Measurements from ENCODE around the gene TMEM41A.

TMEM41A gene

GRCh38 chr3:185498503-185499396 is at the start of gene TMEM41A:
TMEM41A (minus strand) TSS chr3:185499035; CDS start chr3:185498961, 74 bp downstream.
- H3K4me1 ChIP-seq (ENCODE audit: control insufficient read depth in 2 of 2, insufficient read depth in 2 of 2, low read length in 2 of 2) = peaks cover 9 to 15% of the 10 kb centered on the region in 2 donors
- H3K9ac ChIP-seq (ENCODE audit: low read depth in 1 of 2, low read length in 2 of 2) = peak within 1 kb of the TSS; percentile 91 to 96
- peaks cover 18 to 24% of the 10 kb centered on the region in 2 donors for H3K36me3 ChIP-seq (ENCODE audit: control insufficient read depth in 2 of 2, insufficient read depth in 2 of 2, low read length in 2 of 2)
- H3K4me3 ChIP-seq (ENCODE audit: low read length in 2 of 2) = peak within 1 kb of the TSS; percentile 92 to 96
- no peaks in the 10 kb centered on the region for H3K9me3 ChIP-seq (ENCODE audit: control insufficient read depth in 2 of 2, low read length in 2 of 2)
- H3K27ac ChIP-seq (ENCODE audit: low read depth in 2 of 2, low read length in 2 of 2) = peak within 1 kb of the TSS; percentile 92 to 94
- no peaks in the 10 kb centered on the region for H3K27me3 ChIP-seq (ENCODE audit: control insufficient read depth in 2 of 2, insufficient read depth in 2 of 2, low read length in 2 of 2)

GRCh38 chr3:185540695-185541094 is 41.9 kb upstream of the TMEM41A start:
- H3K27me3 ChIP-seq (ENCODE audit: control insufficient read depth in 2 of 2, insufficient read depth in 2 of 2, low read length in 2 of 2) = no peaks in the 10 kb centered on the region
- H3K9me3 ChIP-seq (ENCODE audit: control insufficient read depth in 2 of 2, low read length in 2 of 2) = no peaks in the 10 kb centered on the region
- H3K4me3 ChIP-seq (ENCODE audit: low read length in 2 of 2) = no peak overlapping the region
- H3K36me3 ChIP-seq (ENCODE audit: control insufficient read depth in 2 of 2, insufficient read depth in 2 of 2, low read length in 2 of 2) = no peaks in the 10 kb centered on the region
- peaks cover 8 to 24% of the 10 kb centered on the region in 2 donors for H3K4me1 ChIP-seq (ENCODE audit: control insufficient read depth in 2 of 2, insufficient read depth in 2 of 2, low read length in 2 of 2)
- H3K9ac ChIP-seq (ENCODE audit: low read depth in 1 of 2, low read length in 2 of 2) = no peak overlapping the region
- H3K27ac ChIP-seq (ENCODE audit: low read depth in 2 of 2, low read length in 2 of 2) = no peak overlapping the region

GRCh38 chr3:185539934-185540333 is 41.1 kb upstream of the TMEM41A start:
- H3K27ac ChIP-seq (ENCODE audit: low read depth in 2 of 2, low read length in 2 of 2) = peak overlapping the region; percentile 15 to 27

GRCh38 chr3:185537369-185537970 is 38.6 kb upstream of the TMEM41A start:
- H3K9ac ChIP-seq (ENCODE audit: low read depth in 1 of 2, low read length in 2 of 2) = peak overlapping the region; percentile 43 to 58
- H3K4me3 ChIP-seq (ENCODE audit: low read length in 2 of 2) = peak overlapping the region in 1 of 2 donors; percentile 31
- H3K36me3 ChIP-seq (ENCODE audit: control insufficient read depth in 2 of 2, insufficient read depth in 2 of 2, low read length in 2 of 2) = peaks cover 0 to 8% of the 10 kb centered on the region in 2 donors
- H3K9me3 ChIP-seq (ENCODE audit: control insufficient read depth in 2 of 2, low read length in 2 of 2) = no peaks in the 10 kb centered on the region
- H3K27me3 ChIP-seq (ENCODE audit: control insufficient read depth in 2 of 2, insufficient read depth in 2 of 2, low read length in 2 of 2) = no peaks in the 10 kb centered on the region
- peaks cover 5 to 11% of the 10 kb centered on the region in 2 donors for H3K4me1 ChIP-seq (ENCODE audit: control insufficient read depth in 2 of 2, insufficient read depth in 2 of 2, low read length in 2 of 2)
- peak overlapping the region; percentile 91 to 94 for H3K27ac ChIP-seq (ENCODE audit: low read depth in 2 of 2, low read length in 2 of 2)

More at GRCh38 chr3:185539934-185540333, 41.1 kb upstream of the TMEM41A start:
- H3K4me3 ChIP-seq (ENCODE audit: low read length in 2 of 2) = no peak overlapping the region
- no peaks in the 10 kb centered on the region for H3K36me3 ChIP-seq (ENCODE audit: control insufficient read depth in 2 of 2, insufficient read depth in 2 of 2, low read length in 2 of 2)
- no peaks in the 10 kb centered on the region for H3K9me3 ChIP-seq (ENCODE audit: control insufficient read depth in 2 of 2, low read length in 2 of 2)
- no peaks in the 10 kb centered on the region for H3K27me3 ChIP-seq (ENCODE audit: control insufficient read depth in 2 of 2, insufficient read depth in 2 of 2, low read length in 2 of 2)
- H3K9ac ChIP-seq (ENCODE audit: low read depth in 1 of 2, low read length in 2 of 2) = no peak overlapping the region
- peaks cover 5 to 18% of the 10 kb centered on the region in 2 donors for H3K4me1 ChIP-seq (ENCODE audit: control insufficient read depth in 2 of 2, insufficient read depth in 2 of 2, low read length in 2 of 2)

GRCh38 chr3:185534511-185534910 is 35.7 kb upstream of the TMEM41A start:
- Histone ChIP-seq H3K27me3 (ENCODE audit: control insufficient read depth in 2 of 2, insufficient read depth in 2 of 2, low read length in 2 of 2) (no peaks in the 10 kb centered on the region), H3K36me3 (ENCODE audit: control insufficient read depth in 2 of 2, insufficient read depth in 2 of 2, low read length in 2 of 2) (peaks cover 0 to 15% of the 10 kb centered on the region in 2 donors), H3K9me3 (ENCODE audit: control insufficient read depth in 2 of 2, low read length in 2 of 2) (no peaks in the 10 kb centered on the region), H3K9ac (ENCODE audit: low read depth in 1 of 2, low read length in 2 of 2) (no peak overlapping the region), H3K4me1 (ENCODE audit: control insufficient read depth in 2 of 2, insufficient read depth in 2 of 2, low read length in 2 of 2) (peaks cover 5 to 6% of the 10 kb centered on the region in 2 donors), H3K27ac (ENCODE audit: low read depth in 2 of 2, low read length in 2 of 2) (no peak overlapping the region), H3K4me3 (ENCODE audit: low read length in 2 of 2) (no peak overlapping the region)

GRCh38 chr3:185532901-185533300 is 34.1 kb upstream of the TMEM41A start:
- Histone ChIP-seq H3K9me3 (ENCODE audit: control insufficient read depth in 2 of 2, low read length in 2 of 2) (no peaks in the 10 kb centered on the region), H3K36me3 (ENCODE audit: control insufficient read depth in 2 of 2, insufficient read depth in 2 of 2, low read length in 2 of 2) (peaks cover 0 to 18% of the 10 kb centered on the region in 2 donors), H3K9ac (ENCODE audit: low read depth in 1 of 2, low read length in 2 of 2) (no peak overlapping the region), H3K4me1 (ENCODE audit: control insufficient read depth in 2 of 2, insufficient read depth in 2 of 2, low read length in 2 of 2) (peaks cover 5 to 6% of the 10 kb centered on the region in 2 donors), H3K27me3 (ENCODE audit: control insufficient read depth in 2 of 2, insufficient read depth in 2 of 2, low read length in 2 of 2) (no peaks in the 10 kb centered on the region), H3K4me3 (ENCODE audit: low read length in 2 of 2) (no peak overlapping the region), H3K27ac (ENCODE audit: low read depth in 2 of 2, low read length in 2 of 2) (no peak overlapping the region)

- Histone ChIP-seq H3K36me3 (ENCODE audit: control insufficient read depth in 2 of 2, insufficient read depth in 2 of 2, low read length in 2 of 2) (peaks cover 5 to 24% of the 10 kb centered on the region in 2 donors), H3K27me3 (ENCODE audit: control insufficient read depth in 2 of 2, insufficient read depth in 2 of 2, low read length in 2 of 2) (no peaks in the 10 kb centered on the region), H3K9ac (ENCODE audit: low read depth in 1 of 2, low read length in 2 of 2) (no peak overlapping the region), H3K4me3 (ENCODE audit: low read length in 2 of 2) (no peak overlapping the region), H3K27ac (ENCODE audit: low read depth in 2 of 2, low read length in 2 of 2) (no peak overlapping the region), H3K4me1 (ENCODE audit: control insufficient read depth in 2 of 2, insufficient read depth in 2 of 2, low read length in 2 of 2) (no peaks in the 10 kb centered on the region), H3K9me3 (ENCODE audit: control insufficient read depth in 2 of 2, low read length in 2 of 2) (no peaks in the 10 kb centered on the region)
Observed at GRCh38 chr3:185530856-185531255, 32.0 kb upstream of the TMEM41A start.

- no peaks in the 10 kb centered on the region for H3K27me3 ChIP-seq (ENCODE audit: control insufficient read depth in 2 of 2, insufficient read depth in 2 of 2, low read length in 2 of 2)
- no peak overlapping the region for H3K4me3 ChIP-seq (ENCODE audit: low read length in 2 of 2)
- peaks cover 16 to 19% of the 10 kb centered on the region in 2 donors for H3K36me3 ChIP-seq (ENCODE audit: control insufficient read depth in 2 of 2, insufficient read depth in 2 of 2, low read length in 2 of 2)
- H3K9me3 ChIP-seq (ENCODE audit: control insufficient read depth in 2 of 2, low read length in 2 of 2) = no peaks in the 10 kb centered on the region
- H3K27ac ChIP-seq (ENCODE audit: low read depth in 2 of 2, low read length in 2 of 2) = no peak overlapping the region
- no peaks in the 10 kb centered on the region for H3K4me1 ChIP-seq (ENCODE audit: control insufficient read depth in 2 of 2, insufficient read depth in 2 of 2, low read length in 2 of 2)
- H3K9ac ChIP-seq (ENCODE audit: low read depth in 1 of 2, low read length in 2 of 2) = no peak overlapping the region
Observed at GRCh38 chr3:185528532-185528931, 29.7 kb upstream of the TMEM41A start.

GRCh38 chr3:185527364-185527763 is 28.5 kb upstream of the TMEM41A start:
- no peaks in the 10 kb centered on the region for H3K27me3 ChIP-seq (ENCODE audit: control insufficient read depth in 2 of 2, insufficient read depth in 2 of 2, low read length in 2 of 2)
- H3K36me3 ChIP-seq (ENCODE audit: control insufficient read depth in 2 of 2, insufficient read depth in 2 of 2, low read length in 2 of 2) = peaks cover 16 to 19% of the 10 kb centered on the region in 2 donors
- no peaks in the 10 kb centered on the region for H3K4me1 ChIP-seq (ENCODE audit: control insufficient read depth in 2 of 2, insufficient read depth in 2 of 2, low read length in 2 of 2)
- H3K9me3 ChIP-seq (ENCODE audit: control insufficient read depth in 2 of 2, low read length in 2 of 2) = no peaks in the 10 kb centered on the region
- no peak overlapping the region for H3K4me3 ChIP-seq (ENCODE audit: low read length in 2 of 2)
- no peak overlapping the region for H3K27ac ChIP-seq (ENCODE audit: low read depth in 2 of 2, low read length in 2 of 2)
- no peak overlapping the region for H3K9ac ChIP-seq (ENCODE audit: low read depth in 1 of 2, low read length in 2 of 2)

GRCh38 chr3:185526349-185526951 is 27.6 kb upstream of the TMEM41A start:
- Histone ChIP-seq H3K4me3 (ENCODE audit: low read length in 2 of 2) (no peak overlapping the region), H3K27ac (ENCODE audit: low read depth in 2 of 2, low read length in 2 of 2) (no peak overlapping the region), H3K4me1 (ENCODE audit: control insufficient read depth in 2 of 2, insufficient read depth in 2 of 2, low read length in 2 of 2) (no peaks in the 10 kb centered on the region), H3K9me3 (ENCODE audit: control insufficient read depth in 2 of 2, low read length in 2 of 2) (no peaks in the 10 kb centered on the region), H3K36me3 (ENCODE audit: control insufficient read depth in 2 of 2, insufficient read depth in 2 of 2, low read length in 2 of 2) (peaks cover 19 to 23% of the 10 kb centered on the region in 2 donors), H3K27me3 (ENCODE audit: control insufficient read depth in 2 of 2, insufficient read depth in 2 of 2, low read length in 2 of 2) (no peaks in the 10 kb centered on the region), H3K9ac (ENCODE audit: low read depth in 1 of 2, low read length in 2 of 2) (no peak overlapping the region)
